CD4-positive, alpha-beta T cell treated with Interleukin-10 for 1 hour (primary cell): ENCODE data around the gene SLC4A5.
"Not testable (repeated sequence)": the region's sequence is repeated elsewhere in the genome, so short reads cannot be mapped to it uniquely, and the experiment has no call there.

Experiments used
- DNase-seq: peaks from one replicate; pipeline ENCODE4 v3.0.0-alpha.2; 2020

Gene SLC4A5

DNA sequence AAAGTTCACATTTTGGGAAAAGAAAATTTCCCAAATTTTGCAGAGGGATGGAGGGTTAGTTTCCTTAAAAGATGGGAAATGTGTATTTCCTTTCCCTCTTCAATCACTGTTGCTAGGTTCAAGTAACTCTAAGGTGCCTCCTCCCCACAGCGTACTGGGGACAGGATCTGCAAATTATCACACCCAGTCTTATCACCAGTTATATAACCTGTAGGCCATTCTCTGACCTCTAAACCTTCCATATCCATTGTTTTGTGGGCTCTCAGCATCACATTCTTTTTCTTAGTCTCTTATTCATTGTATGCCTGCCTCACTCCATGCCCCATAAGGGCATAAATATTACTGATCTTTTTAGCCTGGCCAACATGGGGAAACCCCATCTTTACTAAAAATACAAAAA, 148.4 kb downstream of the SLC4A5 start:
- DNase-seq: no peak

DNA sequence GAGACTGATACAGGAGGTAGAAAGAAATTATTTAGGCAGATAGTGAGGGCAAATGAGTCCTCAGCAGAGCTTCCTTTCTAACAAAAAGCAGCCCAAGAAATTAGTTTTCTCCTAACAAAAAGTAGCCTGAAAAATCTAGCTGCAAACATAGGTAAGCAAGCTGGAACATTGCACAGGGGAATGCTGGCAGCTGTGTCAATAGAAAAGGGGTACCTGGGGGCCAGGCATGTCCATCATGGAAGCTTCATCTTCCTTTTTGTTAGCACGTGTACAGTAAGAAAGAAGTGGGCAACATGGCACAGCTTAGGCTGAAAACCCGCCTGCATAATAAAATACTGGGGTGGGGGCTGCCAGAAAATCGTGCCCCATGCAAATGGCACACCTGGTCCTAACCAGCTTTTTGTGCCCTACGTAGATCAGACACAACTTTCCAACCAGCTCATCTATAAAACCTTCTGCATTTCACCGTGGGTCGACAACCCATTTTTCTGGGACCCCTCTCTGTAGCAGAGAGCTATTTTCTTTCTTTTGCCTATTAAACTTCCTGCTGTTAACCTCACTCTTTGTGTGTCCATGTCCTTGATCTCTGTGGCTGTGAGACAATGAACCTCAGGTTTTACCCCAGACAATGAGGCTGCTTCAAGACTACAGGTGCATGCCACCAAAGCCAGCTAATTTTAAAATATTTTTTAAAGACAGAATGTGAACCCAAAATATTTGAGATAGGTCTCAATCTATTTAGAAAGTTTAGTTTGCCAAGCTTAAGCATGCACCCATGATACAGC, 151.4 kb downstream of the SLC4A5 start:
- no peak for DNase-seq

DNA sequence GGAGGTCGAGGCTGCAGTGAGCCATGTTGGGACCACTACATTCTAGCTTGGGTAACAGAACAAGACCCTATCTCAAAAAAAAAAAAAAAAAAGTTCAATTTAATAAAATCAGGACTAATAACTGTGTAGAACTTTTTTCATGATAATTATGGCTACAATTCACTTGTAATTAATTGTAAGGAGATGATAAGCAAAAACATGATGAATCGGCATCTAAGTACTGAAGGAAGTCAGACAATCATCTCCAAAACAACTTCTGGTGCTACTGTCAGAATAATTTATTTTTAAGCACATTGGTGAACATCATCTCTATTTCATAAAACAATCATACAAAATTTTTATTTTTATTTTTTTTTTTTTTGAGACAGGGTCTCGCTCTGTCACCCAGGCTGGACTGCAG, 154.5 kb downstream of the SLC4A5 start:
- DNase-seq: no peak

DNA sequence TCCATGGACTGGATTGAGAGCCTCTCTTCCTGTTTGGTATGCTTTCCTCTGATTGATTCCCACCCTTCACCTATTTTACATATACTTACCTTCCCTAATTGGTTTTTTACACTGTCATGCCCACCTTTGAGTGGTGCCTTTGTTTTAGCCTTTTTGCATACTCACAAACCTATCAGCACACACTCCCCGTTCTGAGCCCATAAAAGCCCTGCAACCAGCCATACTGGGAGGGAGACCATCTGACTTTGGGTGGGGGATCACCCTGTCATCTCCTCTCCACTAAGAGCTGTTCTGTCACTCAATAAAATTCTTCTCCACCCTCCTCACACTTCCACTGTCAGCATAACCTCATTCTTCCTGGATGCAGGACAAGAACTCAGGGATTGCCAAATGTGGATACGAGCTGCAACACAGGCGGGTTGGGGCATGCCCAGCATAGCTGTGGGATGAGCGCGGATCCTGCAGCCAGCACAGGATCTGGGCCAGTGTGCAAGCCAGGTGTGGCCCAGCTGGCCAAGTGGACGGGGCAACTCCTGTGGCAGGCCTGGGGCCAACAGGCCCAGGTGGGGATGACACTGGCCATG, 155.1 kb downstream of the SLC4A5 start:
- DNase-seq: no peak

DNA sequence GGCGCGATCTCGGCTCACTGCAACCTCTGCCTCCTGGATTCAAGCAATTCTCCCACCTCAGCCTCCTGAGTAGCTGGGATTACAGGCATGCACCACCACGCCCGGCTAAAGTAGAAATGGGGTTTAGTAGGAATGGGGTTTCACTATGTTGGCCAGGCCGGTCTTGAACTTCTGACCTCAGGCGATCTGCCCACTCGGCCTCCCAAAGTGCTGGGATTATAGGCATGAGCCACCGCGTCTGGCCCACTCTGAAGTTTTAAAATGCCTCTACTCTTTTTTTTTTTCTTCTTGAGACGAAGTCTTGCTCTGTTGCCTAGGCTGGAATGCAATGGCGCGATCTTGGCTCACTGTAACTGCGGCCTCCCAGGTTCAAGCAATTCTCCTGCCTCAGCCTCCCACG, 156.5 kb downstream of the SLC4A5 start:
- DNase-seq: not testable (repeated sequence)

DNA sequence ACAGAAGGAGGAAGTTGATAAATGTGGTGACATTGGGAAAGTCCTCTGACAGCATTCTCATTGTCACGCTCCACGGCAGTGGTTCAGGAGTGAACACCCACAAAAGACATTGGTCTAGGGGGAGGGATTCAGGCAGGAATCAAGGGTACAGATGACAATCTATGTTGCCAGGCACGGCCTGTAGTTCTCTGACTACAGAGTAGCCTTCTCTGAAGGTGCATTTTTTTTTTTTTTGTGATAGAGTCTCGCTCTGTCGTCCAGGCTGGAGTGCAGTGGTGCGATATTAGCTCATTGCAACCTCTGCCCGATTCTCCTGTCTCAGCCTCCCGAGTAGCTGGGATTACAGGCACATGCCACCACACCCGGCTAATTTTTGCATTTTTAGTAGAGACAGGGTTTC, 157.2 kb downstream of the SLC4A5 start:
- peak; percentile 60 for DNase-seq

DNA sequence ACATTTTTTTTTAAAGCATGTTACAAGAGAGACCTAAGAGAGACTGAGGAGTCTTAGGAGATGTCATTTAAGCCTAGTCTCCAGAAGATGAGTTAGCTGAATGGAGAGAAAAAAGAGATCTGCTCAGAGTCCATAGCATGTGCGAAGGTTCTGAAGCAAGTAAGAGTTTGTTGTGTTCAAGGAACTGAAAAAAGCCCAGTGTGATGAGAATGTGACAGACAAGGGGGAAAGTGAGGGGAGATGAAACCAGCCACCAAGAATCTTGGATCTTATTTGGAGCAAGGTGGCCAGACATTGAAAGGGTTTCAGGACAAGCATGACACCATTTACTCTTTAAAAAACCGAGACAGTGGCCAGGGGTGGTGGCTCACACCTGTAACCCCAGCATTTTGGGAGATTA, 159.3 kb downstream of the SLC4A5 start:
- DNase-seq: no peak

DNA sequence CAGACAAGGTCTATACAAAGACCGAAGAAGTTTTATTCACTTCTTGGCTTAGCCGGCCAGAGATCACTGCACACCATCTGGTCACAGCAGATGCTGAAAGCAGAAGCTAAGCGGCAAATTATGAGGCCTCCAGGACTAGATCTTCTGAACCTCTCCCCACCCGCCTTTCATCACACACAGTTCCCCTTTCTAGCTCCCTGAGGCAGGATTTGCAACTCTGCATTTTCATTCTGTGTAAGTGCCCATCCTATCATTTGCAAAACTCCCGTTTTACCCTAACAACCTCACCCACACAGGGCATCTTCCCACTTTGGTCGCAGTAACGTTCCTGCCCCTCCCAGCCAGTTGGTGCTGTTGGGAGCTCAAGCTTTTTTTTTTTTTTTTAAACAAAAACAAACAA, 161.5 kb downstream of the SLC4A5 start:
- peak; percentile 32 for DNase-seq

DNA sequence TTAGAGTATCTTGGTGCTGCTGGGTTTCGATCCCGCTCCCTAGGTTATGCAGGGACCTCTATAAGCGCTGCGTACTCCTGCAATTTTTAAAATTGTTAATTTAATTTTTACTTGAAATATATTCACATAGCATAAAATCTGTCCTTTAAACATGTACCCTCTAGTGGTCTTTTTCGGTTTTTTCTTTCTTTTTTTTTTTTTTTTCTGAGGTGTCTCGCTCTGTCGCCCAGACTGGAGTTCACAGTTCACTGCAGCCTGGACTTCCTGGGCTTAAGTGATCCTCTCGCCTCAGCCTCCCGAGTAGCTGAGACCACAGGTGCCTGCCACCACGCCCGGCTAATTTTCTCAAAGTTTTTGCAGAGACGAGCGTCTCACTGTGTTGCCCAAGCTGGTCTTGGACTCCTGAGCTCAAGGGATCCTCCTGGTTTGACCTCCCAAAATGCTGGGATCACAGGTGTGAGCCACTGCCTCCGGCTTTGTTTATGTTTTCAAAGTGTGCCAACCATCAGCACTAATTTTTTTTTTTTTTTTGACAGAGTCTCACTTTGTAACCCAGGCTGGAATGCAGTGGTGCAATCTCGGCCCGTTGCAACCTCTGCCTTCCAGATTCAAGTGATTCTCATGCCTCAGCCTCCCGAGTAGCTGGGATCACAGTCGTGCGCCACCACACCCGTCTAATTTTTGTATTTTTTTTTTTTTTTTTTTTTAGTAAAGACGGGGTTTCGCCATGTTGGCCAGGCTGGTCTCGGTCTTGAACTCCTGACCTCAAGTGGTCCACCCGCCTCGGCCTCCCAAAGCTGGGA, 164.0 kb downstream of the SLC4A5 start:
- DNase-seq: no peak

DNA sequence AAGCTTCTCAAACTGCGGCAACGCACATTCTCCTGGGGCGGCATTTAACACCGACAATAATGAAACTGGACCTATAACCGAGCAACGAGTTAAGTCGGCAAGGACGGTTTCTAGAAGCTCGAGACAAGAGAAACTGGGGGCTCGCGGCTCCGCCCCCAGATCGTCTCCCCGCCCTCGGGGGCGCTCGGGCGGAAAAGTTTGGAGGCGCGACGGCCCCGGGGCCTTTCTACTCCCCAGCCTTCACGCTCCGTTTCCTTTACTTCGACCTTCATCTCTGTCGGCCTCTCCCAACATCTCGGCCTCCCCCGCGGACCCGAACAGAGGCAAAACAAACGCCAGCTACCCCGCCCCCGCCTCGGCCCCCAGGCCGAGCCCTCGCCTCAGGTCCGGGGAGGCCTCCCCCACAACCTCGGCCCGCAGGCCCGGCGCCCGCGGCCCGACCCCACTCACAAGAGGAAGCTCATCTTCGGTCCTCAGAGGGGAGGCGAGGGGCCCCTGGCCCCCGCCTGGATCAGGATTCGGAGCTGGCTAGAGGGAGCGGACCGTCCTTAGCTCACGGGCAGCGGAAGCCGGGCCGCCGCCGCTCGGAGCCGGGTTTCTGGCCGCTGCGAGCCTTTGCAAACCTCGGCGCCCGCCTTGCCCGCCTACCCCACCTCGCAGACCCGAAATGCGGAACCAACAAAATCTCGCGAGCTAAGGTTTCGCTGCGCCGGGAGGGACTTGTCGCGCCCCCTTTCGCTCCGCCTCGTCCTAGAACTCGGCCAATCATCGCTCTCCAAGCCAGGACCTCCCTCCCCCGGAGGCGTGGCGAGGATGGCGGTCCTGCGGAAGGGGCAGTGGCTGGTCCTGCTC, 164.8 kb downstream of the SLC4A5 start, which contains the start of gene MOB1A:
MOB1A (minus strand) TSS at position 669 of the 852 bp plus-strand sequence; CDS start at position 464, 205 bp downstream.
- DNase-seq: peak; percentile 98

DNA sequence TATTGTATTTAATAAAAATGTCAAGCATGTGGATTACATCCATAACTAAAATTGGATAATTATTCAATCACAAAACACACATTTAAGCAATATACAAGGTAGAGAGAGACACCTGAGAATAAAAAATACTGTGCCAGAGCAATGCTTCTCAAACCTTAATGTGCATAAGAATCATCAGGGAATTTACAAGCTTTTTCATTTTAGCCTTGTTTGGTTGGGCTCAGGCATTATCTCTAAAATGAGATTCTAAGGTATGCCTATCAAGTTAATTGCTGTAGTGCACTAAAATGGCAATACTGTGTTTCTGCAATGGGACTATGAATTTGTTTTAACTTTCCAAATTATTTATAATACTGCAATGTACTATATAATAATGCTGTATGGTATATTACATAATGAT, 165.5 kb downstream of the SLC4A5 start:
- DNase-seq: no peak

DNA sequence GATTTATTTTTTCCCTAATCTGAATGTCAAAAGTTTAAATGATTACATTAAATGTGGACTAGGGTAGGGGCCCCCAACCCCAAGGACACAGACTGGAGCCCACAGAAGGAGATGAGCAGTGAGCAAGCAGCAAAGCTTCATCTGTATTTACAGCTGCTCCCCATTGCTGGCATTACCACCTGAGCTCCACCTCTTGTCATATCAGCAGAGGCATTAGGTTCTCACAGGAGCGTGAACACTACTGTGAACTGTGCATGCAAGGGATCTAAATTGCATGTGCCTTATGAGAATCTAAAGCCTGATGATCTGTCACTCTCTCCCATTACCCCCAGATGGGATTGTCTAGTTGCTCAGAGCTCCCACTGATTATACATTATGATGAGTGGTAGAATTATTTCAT, 168.3 kb downstream of the SLC4A5 start:
- no peak for DNase-seq

DNA sequence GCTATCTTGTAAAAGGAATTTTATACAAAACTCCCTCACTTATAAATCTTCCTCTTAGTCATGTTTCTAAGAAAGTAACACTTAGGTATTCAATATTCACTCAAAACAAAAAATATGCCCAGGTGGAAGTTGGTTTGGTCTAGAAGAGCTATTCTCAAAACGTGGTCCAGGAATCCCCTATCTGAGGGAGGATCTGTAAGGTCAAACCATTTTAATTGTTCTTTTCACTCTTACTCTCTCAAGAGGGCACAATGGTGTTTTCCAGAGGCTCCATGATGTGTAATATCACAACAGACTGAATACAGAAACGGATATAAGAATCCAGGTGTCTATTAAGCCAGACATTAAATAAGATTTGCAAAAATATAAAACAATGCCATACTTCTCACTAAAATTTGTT, 174.5 kb downstream of the SLC4A5 start:
- DNase-seq: no peak
